H9 (cell line): Measurements from ENCODE around the gene RNF183. TPM values are rescaled to one million over a fixed set of nuclear protein-coding genes. Genes with fewer than 3 reads are reported as not detected.

ENCODE experiments used
- DNase-seq: peaks from one replicate; pipeline ENCODE4 v3.0.0-alpha.2; 2017
- H2AFZ ChIP-seq: one replicate; pipeline ENCODE4 v1.6.1; 2013; ENCODE audit warnings: mild to moderate bottlenecking, low read length, control low read depth, moderate library complexity
- H2AK5ac ChIP-seq: 2 replicates; pipeline ENCODE4 v1.6.1; 2013; ENCODE audit warnings: low read length, control low read depth, mixed read lengths; ENCODE audit not compliant: insufficient read length
- H2BK120ac ChIP-seq: one replicate; pipeline ENCODE4 v1.6.1; 2013; ENCODE audit warnings: low read depth, mild to moderate bottlenecking, low read length, control low read depth, inconsistent platforms; ENCODE audit not compliant: poor library complexity, severe bottlenecking
- H2BK12ac ChIP-seq: 2 replicates; pipeline ENCODE4 v1.6.1; 2013; ENCODE audit warnings: low read length, control low read depth, mixed read lengths, low read depth; ENCODE audit not compliant: insufficient read length
- H2BK15ac ChIP-seq: 2 replicates; pipeline ENCODE4 v1.6.1; 2013; ENCODE audit warnings: low read depth, low read length, control low read depth
- H2BK20ac ChIP-seq: one replicate; pipeline ENCODE4 v1.6.1; 2013; ENCODE audit warnings: low read depth, mild to moderate bottlenecking, low read length, control low read depth, inconsistent platforms; ENCODE audit not compliant: poor library complexity, severe bottlenecking
- H2BK5ac ChIP-seq: 2 replicates; pipeline ENCODE4 v1.6.1; 2013; ENCODE audit warnings: low read length, control low read depth, mixed read lengths; ENCODE audit not compliant: insufficient read length
- H3K14ac ChIP-seq: 2 replicates; pipeline ENCODE4 v1.6.1; 2013; ENCODE audit warnings: low read length, control low read depth; ENCODE audit not compliant: insufficient read depth
- H3K18ac ChIP-seq: 2 replicates; pipeline ENCODE4 v1.6.1; 2013; ENCODE audit warnings: low read depth, mild to moderate bottlenecking, mixed read lengths, low read length, control low read depth; ENCODE audit not compliant: insufficient read length
- H3K23ac ChIP-seq: 2 replicates; pipeline ENCODE4 v1.6.1; 2013; ENCODE audit warnings: low read length, control low read depth, mixed read lengths, low read depth; ENCODE audit not compliant: insufficient read length
- H3K23me2 ChIP-seq: 2 replicates; pipeline ENCODE4 v1.6.1; 2013; ENCODE audit warnings: low read depth, mild to moderate bottlenecking, mixed read lengths, low read length, control low read depth; ENCODE audit not compliant: insufficient read length, poor library complexity, severe bottlenecking
- H3K27ac ChIP-seq: 2 replicates; pipeline ENCODE4 v1.5.1; 2013; ENCODE audit warnings: low read length, control low read depth, mixed read lengths, low read depth; ENCODE audit not compliant: insufficient read length
- H3K27me3 ChIP-seq: 2 replicates; pipeline ENCODE4 v1.6.1; 2013; ENCODE audit warnings: low read length, control low read depth, inconsistent platforms; ENCODE audit not compliant: insufficient read depth
- H3K4ac ChIP-seq: 2 replicates; pipeline ENCODE4 v1.6.1; 2013; ENCODE audit warnings: low read depth, mild to moderate bottlenecking, control low read depth, inconsistent platforms, low read length, moderate library complexity
- H3K4me1 ChIP-seq: 2 replicates; pipeline ENCODE4 v1.6.1; 2013; ENCODE audit warnings: low read length, control low read depth, inconsistent platforms; ENCODE audit not compliant: insufficient read depth
- H3K4me2 ChIP-seq: 2 replicates; pipeline ENCODE4 v1.6.1; 2013; ENCODE audit warnings: low read length, control low read depth, mixed read lengths; ENCODE audit not compliant: insufficient read length, insufficient read depth
- H3K56ac ChIP-seq: 2 replicates; pipeline ENCODE4 v1.6.1; 2013; ENCODE audit warnings: low read depth, mild to moderate bottlenecking, mixed read lengths, low read length, control low read depth; ENCODE audit not compliant: insufficient read length
- H3K79me1 ChIP-seq: 2 replicates; pipeline ENCODE4 v1.6.1; 2013; ENCODE audit warnings: low read depth, mild to moderate bottlenecking, moderate library complexity, low read length, control low read depth, inconsistent platforms; ENCODE audit not compliant: insufficient read depth, poor library complexity, severe bottlenecking
- H3K79me2 ChIP-seq: 2 replicates; pipeline ENCODE4 v1.6.1; 2013; ENCODE audit warnings: low read length, control low read depth, inconsistent platforms; ENCODE audit not compliant: insufficient read depth
- H3K9ac ChIP-seq: 2 replicates; pipeline ENCODE4 v1.6.1; 2013; ENCODE audit warnings: low read length, control low read depth, mixed read lengths; ENCODE audit not compliant: insufficient read length; ENCODE audit errors: extremely low read depth
- H3K9me3 ChIP-seq: one replicate; pipeline ENCODE4 v1.6.1; 2013; ENCODE audit warnings: low read depth, low read length, inconsistent platforms; ENCODE audit not compliant: control insufficient read depth
- H3T11ph ChIP-seq: one replicate; pipeline ENCODE4 v1.6.1; 2013; ENCODE audit warnings: mild to moderate bottlenecking, low read length, control low read depth, inconsistent platforms
- H4K20me1 ChIP-seq: one replicate; pipeline ENCODE4 v1.6.1; 2013; ENCODE audit not compliant: control insufficient read depth, insufficient read length, insufficient read depth
- H4K5ac ChIP-seq: 2 replicates; pipeline ENCODE4 v1.6.1; 2013; ENCODE audit warnings: low read depth, mild to moderate bottlenecking, mixed read lengths, low read length, control low read depth; ENCODE audit not compliant: insufficient read length
- H4K8ac ChIP-seq: replicated peaks from 2 replicates; pipeline ENCODE4 v1.6.1; 2013; ENCODE audit warnings: low read length, control low read depth, mixed read lengths, low read depth; ENCODE audit not compliant: insufficient read length
- H4K91ac ChIP-seq: 2 replicates; pipeline ENCODE4 v1.6.1; 2013; ENCODE audit warnings: low read depth, mild to moderate bottlenecking, moderate library complexity, mixed read lengths, low read length, control low read depth; ENCODE audit not compliant: insufficient read length
- H3K27ac Mint-ChIP-seq, 3 experiments: 2 replicates in 2 of 3; 3 replicates in 1 of 3; pipeline ENCODE4 v1.8.0; 2020 to 2021; ENCODE audit warnings: mixed read lengths in 3 of 3, mild to moderate bottlenecking in 1 of 3, moderate library complexity in 1 of 3
- H3K27me3 Mint-ChIP-seq: 2 replicates; pipeline ENCODE4 v1.8.0; 2021; ENCODE audit warnings: low read depth, mild to moderate bottlenecking, moderate library complexity, mixed read lengths
- H3K36me3 Mint-ChIP-seq, 3 experiments: 2 replicates in 2 of 3; 3 replicates in 1 of 3; pipeline ENCODE4 v1.8.0; 2020 to 2021; ENCODE audit warnings: low read depth in 3 of 3, mixed read lengths in 3 of 3; ENCODE audit not compliant: insufficient read depth in 1 of 3
- H3K4me1 Mint-ChIP-seq, 2 experiments: 2 replicates each; pipeline ENCODE4 v1.8.0; 2020; ENCODE audit warnings: mixed read lengths in 2 of 2
- H3K4me3 Mint-ChIP-seq, 2 experiments: 2 replicates in 1 of 2; 3 replicates in 1 of 2; pipeline ENCODE4 v1.8.0; 2020 to 2021; ENCODE audit warnings: mild to moderate bottlenecking in 2 of 2, mixed read lengths in 2 of 2, moderate library complexity in 1 of 2
- H3K9me3 Mint-ChIP-seq, 2 experiments: 2 replicates in 1 of 2; 3 replicates in 1 of 2; pipeline ENCODE4 v1.8.0; 2020; ENCODE audit warnings: mild to moderate bottlenecking in 2 of 2, mixed read lengths in 2 of 2, moderate library complexity in 1 of 2
- WGBS: extraction: QIAGEN DNeasy Blood & Tissue Kit; methylation state at CpG from one replicate; pipeline ENCODE4 v1.1.7; 2013; ENCODE audit warnings: missing lambda C conversion rate, low lambda C conversion rate, mixed read lengths; ENCODE audit not compliant: insufficient read length; ENCODE audit errors: extremely low coverage; 5-methylcytosine and 5-hydroxymethylcytosine counted together
- total RNA-seq: library from RNA; stranded (reverse); gene quantifications from 2 replicates; pipeline ENCODE4 v1.2.1, GENCODE V29; 2021
- TF ChIP-seq, protein P1 (sequence below): fragments of 200-600 bp; sonication (generic); conservative IDR thresholded peaks from 3 replicates; pipeline ENCODE4 v1.8.0; 2021; ENCODE audit warnings: antibody characterized with exemption, mild to moderate bottlenecking

Gene RNF183
- total RNA-seq, 1 experiment from 2014 or later = 0.33 TPM

DNA sequence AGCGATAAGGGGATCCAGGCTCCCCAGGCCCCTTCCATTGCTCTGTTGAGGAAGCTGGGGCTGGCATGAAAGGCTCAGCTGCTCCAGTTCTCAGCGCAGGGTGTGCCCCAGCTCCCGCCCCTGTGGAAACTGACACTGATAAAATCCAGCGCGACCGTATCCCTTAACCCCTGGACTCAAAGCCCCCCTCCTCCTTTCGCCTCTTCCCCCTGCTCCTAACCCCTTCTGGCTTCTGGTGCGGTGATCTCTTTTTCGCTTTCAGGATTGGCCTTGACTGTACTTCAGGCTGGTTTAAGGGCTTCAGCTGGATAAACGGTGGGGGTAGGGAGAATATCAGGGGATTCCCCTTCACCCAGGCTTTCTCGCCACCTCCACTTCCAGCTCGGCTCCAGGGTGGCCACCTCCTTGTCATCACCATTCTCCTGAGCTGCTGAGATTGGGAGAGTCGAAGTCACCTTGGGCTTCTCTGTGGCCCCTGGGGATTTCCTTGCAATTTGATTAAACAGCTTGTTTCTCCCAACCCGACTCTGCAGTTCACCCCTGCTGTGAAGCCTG, 47.0 kb upstream of the RNF183 start:
- Histone ChIP-seq H3K9ac (peak overlapping the region; percentile 7), H2BK20ac (no peak overlapping the region), H3K23ac (no peak overlapping the region), H3K4me2 (peak overlapping the region; percentile 73), H4K8ac (no peak overlapping the region), H3K79me2 (no peaks in the 10 kb centered on the region), H4K5ac (no peak overlapping the region), H4K91ac (no peak overlapping the region), H3K4me1 (peaks cover 2% of the 10 kb centered on the region; the same call in 1 of the 2 replicates), H2AK5ac (no peak overlapping the region), H3T11ph (no peak overlapping the region), H3K56ac (no peak overlapping the region), H3K9me3 (no peaks in the 10 kb centered on the region), H3K27ac (no peak overlapping the region), H3K14ac (no peak overlapping the region), H3K23me2 (peaks cover 9% of the 10 kb centered on the region), H2BK15ac (no peak overlapping the region), H3K18ac (no peak overlapping the region), H3K27me3 (no peaks in the 10 kb centered on the region), H2BK12ac (no peak overlapping the region), H3K4ac (no peak overlapping the region), H2AFZ (no peak overlapping the region), H3K79me1 (no peaks in the 10 kb centered on the region), H2BK5ac (no peak overlapping the region), H2BK120ac (no peak overlapping the region), H4K20me1 (no peaks in the 10 kb centered on the region)
- WGBS = no CpG with 5 or more reads among the region's 14 CpGs
- no peak overlapping the region for H3K27ac Mint-ChIP-seq
- H3K27me3 Mint-ChIP-seq = peaks cover 45% of the 10 kb centered on the region
- H3K4me3 Mint-ChIP-seq = peak overlapping the region; percentile 77 to 89
- no peak for DNase-seq
- H3K36me3 Mint-ChIP-seq = no peaks in the 10 kb centered on the region; a peak in 1 of 7 replicates
- no peaks in the 10 kb centered on the region for H3K9me3 Mint-ChIP-seq
- TF ChIP-seq, protein P1, sequence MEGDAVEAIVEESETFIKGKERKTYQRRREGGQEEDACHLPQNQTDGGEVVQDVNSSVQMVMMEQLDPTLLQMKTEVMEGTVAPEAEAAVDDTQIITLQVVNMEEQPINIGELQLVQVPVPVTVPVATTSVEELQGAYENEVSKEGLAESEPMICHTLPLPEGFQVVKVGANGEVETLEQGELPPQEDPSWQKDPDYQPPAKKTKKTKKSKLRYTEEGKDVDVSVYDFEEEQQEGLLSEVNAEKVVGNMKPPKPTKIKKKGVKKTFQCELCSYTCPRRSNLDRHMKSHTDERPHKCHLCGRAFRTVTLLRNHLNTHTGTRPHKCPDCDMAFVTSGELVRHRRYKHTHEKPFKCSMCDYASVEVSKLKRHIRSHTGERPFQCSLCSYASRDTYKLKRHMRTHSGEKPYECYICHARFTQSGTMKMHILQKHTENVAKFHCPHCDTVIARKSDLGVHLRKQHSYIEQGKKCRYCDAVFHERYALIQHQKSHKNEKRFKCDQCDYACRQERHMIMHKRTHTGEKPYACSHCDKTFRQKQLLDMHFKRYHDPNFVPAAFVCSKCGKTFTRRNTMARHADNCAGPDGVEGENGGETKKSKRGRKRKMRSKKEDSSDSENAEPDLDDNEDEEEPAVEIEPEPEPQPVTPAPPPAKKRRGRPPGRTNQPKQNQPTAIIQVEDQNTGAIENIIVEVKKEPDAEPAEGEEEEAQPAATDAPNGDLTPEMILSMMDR = no peak
- peaks cover 20 to 21% of the 10 kb centered on the region in 2 experiments for H3K4me1 Mint-ChIP-seq
